CD4-positive, alpha-beta T cell (primary cell): ENCODE data around the gene OPN1LW. TPM values are rescaled to one million over a fixed set of nuclear protein-coding genes. Genes with fewer than 3 reads are reported as not detected.

Experiments
- ATAC-seq: fragments of 200-7000 bp; cut with Tn5 transposase; one replicate; pipeline ENCODE4 v1.10.0; 2022; ENCODE audit warnings: mild to moderate bottlenecking; ENCODE audit not compliant: poor library complexity
- CTCF ChIA-PET: fragments of 350-600 bp; sonication (Branson Sonifier 250); formaldehyde crosslinking; loops from one replicate; lab custom pipeline; 2021; ENCODE audit warnings: antibody characterized with exemption, inconsistent platforms; lab: Charles Lee
- POLR2A ChIA-PET: fragments of 350-600 bp; sonication (Branson Sonifier 250); formaldehyde crosslinking; loops from one replicate; lab custom pipeline; 2021; ENCODE audit warnings: antibody characterized with exemption, inconsistent platforms; lab: Charles Lee
- DNase-seq, 14 experiments: peaks; one replicate each; pipeline ENCODE4 v3.0.0-alpha.2; 2013 to 2020; ENCODE audit warnings: mixed read lengths in 2 of 14
- H3K27ac ChIP-seq, 2 donors: one replicate each; pipeline versions ENCODE4 v1.5.1 to v1.7.0; 2013; ENCODE audit warnings: low read length in 2 of 2, low read depth in 1 of 2, mild to moderate bottlenecking in 1 of 2
- H3K27me3 ChIP-seq, 2 experiments: 1 replicate in 1 of 2; 2 replicates in 1 of 2; pipeline versions ENCODE4 v1.6.1 to v1.7.0; 2013; ENCODE audit warnings: low read length in 2 of 2, control low read depth in 1 of 2, mild to moderate bottlenecking in 1 of 2, moderate library complexity in 1 of 2; ENCODE audit not compliant: insufficient read depth in 2 of 2, control insufficient read depth in 1 of 2
- H3K36me3 ChIP-seq: one replicate; pipeline ENCODE4 v1.6.1; 2013; ENCODE audit warnings: low read length, control low read depth; ENCODE audit not compliant: insufficient read depth
- H3K4me1 ChIP-seq: one replicate; pipeline ENCODE4 v1.6.1; 2013; ENCODE audit warnings: low read length, control low read depth; ENCODE audit not compliant: insufficient read depth
- H3K4me3 ChIP-seq: one replicate; pipeline ENCODE4 v1.5.1; 2013; ENCODE audit warnings: mild to moderate bottlenecking, low read length, moderate library complexity
- H3K9me3 ChIP-seq, 2 experiments: 1 replicate in 1 of 2; 2 replicates in 1 of 2; pipeline versions ENCODE4 v1.6.1 to v1.7.0; 2013; ENCODE audit warnings: low read length in 2 of 2, mild to moderate bottlenecking in 2 of 2, control low read depth in 1 of 2, moderate library complexity in 1 of 2; ENCODE audit not compliant: control insufficient read depth in 1 of 2, insufficient read depth in 1 of 2
- H3K27ac Mint-ChIP-seq: one replicate; pipeline ENCODE4 v1.8.0; 2020; ENCODE audit warnings: mixed read lengths
- H3K27me3 Mint-ChIP-seq: one replicate; pipeline ENCODE4 v1.8.0; 2021; ENCODE audit warnings: mixed read lengths
- H3K36me3 Mint-ChIP-seq: one replicate; pipeline ENCODE4 v1.8.0; 2021; ENCODE audit warnings: low read depth, mixed read lengths
- H3K4me1 Mint-ChIP-seq: one replicate; pipeline ENCODE4 v1.8.0; 2021; ENCODE audit warnings: low read depth, mixed read lengths
- H3K4me3 Mint-ChIP-seq: one replicate; pipeline ENCODE4 v1.8.0; 2020; ENCODE audit warnings: mild to moderate bottlenecking, mixed read lengths
- H3K9me3 Mint-ChIP-seq: one replicate; pipeline ENCODE4 v1.8.0; 2020; ENCODE audit warnings: mixed read lengths
- intact Hi-C, 2 experiments: fragments of 100-400 bp; cut with DNase I in 1 of 2; cut with micrococcal nuclease in 1 of 2; formaldehyde crosslinking; loops; one replicate each; pipeline versions ENCODE4 v1.15.1 to v1.9.0; 2023 to 2025; cut with DNase I, micrococcal nuclease
- total RNA-seq, 174 experiments: library from RNA in 2 of 174; stranded (reverse) in 2 of 174; gene quantifications; one replicate each; pipeline ENCODE4 v1.2.3 and lab custom pipeline; 2021 to 2026
- TF ChIP-seq, protein P1 (sequence below): fragments of 200-600 bp; IDR thresholded peaks from one replicate; pipeline ENCODE4 v1.8.0; 2022; ENCODE audit warnings: antibody characterized with exemption, mild to moderate bottlenecking

OPN1LW gene
- total RNA-seq, 2 experiments from 2014 or later, result not detected

DNA sequence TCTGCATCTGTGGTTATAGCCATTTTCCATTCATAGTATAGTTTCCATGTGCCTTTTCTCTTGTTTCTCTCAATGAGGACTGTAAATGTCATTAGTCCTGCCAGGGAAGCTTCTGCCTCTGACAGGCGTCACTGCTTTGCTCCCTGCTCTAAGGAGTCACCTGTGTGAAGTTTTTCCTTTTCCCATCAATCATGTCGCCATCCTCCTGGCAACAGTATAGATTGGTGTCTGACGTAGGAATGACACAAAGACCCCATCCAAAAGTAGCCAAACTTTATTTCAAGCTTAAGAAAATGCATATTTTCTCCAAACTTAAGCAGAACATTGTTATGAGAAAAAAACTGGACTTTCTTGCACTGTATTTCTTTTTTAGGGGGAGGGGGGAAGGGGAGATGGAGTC, 23.5 kb upstream of the OPN1LW start:
- POLR2A ChIA-PET, result no interaction called here
- ATAC-seq (no peak), DNase-seq (no peak)
- Mint-ChIP-seq H3K4me3 (no peak overlapping the region), H3K27ac (no peak overlapping the region), H3K9me3 (no peaks in the 10 kb centered on the region), H3K36me3 (no peaks in the 10 kb centered on the region), H3K4me1 (peaks cover 29% of the 10 kb centered on the region), H3K27me3 (no peaks in the 10 kb centered on the region)
- intact Hi-C loops, result no loop called here
- TF ChIP-seq, protein P1, sequence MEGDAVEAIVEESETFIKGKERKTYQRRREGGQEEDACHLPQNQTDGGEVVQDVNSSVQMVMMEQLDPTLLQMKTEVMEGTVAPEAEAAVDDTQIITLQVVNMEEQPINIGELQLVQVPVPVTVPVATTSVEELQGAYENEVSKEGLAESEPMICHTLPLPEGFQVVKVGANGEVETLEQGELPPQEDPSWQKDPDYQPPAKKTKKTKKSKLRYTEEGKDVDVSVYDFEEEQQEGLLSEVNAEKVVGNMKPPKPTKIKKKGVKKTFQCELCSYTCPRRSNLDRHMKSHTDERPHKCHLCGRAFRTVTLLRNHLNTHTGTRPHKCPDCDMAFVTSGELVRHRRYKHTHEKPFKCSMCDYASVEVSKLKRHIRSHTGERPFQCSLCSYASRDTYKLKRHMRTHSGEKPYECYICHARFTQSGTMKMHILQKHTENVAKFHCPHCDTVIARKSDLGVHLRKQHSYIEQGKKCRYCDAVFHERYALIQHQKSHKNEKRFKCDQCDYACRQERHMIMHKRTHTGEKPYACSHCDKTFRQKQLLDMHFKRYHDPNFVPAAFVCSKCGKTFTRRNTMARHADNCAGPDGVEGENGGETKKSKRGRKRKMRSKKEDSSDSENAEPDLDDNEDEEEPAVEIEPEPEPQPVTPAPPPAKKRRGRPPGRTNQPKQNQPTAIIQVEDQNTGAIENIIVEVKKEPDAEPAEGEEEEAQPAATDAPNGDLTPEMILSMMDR, result no peak
- H3K4me3 ChIP-seq, result no peak overlapping the region
- no peaks in the 10 kb centered on the region for H3K27me3 ChIP-seq
- CTCF ChIA-PET, result no interaction called here
- H3K4me1 ChIP-seq, result peaks cover 29% of the 10 kb centered on the region
- H3K9me3 ChIP-seq, result no peaks in the 10 kb centered on the region
- no peak overlapping the region for H3K27ac ChIP-seq
- H3K36me3 ChIP-seq, result no peaks in the 10 kb centered on the region

DNA sequence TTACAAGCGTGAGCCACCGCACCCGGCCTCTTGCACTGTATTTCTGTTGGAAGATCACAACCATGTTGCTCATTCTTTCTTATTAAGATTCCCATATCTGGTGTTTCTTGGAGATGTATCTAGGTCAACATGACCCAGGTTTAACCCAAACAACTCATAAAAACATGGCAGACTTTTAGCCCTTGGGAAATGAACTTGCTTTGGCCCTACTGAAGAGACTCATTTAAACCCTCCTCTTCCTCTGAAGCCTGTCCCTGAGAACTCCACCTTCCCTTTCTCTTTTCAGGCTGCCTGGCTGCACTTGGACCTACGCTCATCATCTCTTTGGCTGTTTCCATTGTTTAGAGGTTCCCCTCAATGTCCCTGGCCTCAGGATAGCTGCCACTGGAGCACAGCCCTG, 22.8 kb upstream of the OPN1LW start:
- no peaks in the 10 kb centered on the region for H3K36me3 ChIP-seq
- ATAC-seq (no peak), DNase-seq (no peak)
- intact Hi-C loops, result no loop called here
- no peak overlapping the region for H3K4me3 ChIP-seq
- peaks cover 29% of the 10 kb centered on the region for H3K4me1 Mint-ChIP-seq
- H3K4me1 ChIP-seq, result peaks cover 35% of the 10 kb centered on the region
- POLR2A ChIA-PET, result interaction anchor here (1.9 kb wide), 1 partner anchor 23 kb away, joined by 5 read pairs; the partner anchor contains the start of gene MECP2
- no peaks in the 10 kb centered on the region for H3K36me3 Mint-ChIP-seq
- H3K27ac ChIP-seq, result no peak overlapping the region
- H3K9me3 Mint-ChIP-seq, result no peaks in the 10 kb centered on the region
- H3K4me3 Mint-ChIP-seq, result no peak overlapping the region
- no peak overlapping the region for H3K27ac Mint-ChIP-seq
- CTCF ChIA-PET, result no interaction called here
- H3K27me3 Mint-ChIP-seq, result no peaks in the 10 kb centered on the region
- H3K9me3 ChIP-seq, result no peaks in the 10 kb centered on the region
- H3K27me3 ChIP-seq, result no peaks in the 10 kb centered on the region
- TF ChIP-seq, protein P1, result no peak

- H3K27me3 ChIP-seq, result no peaks in the 10 kb centered on the region
- peaks cover 29% of the 10 kb centered on the region for H3K4me1 Mint-ChIP-seq
- H3K4me1 ChIP-seq, result peaks cover 37% of the 10 kb centered on the region
- H3K36me3 ChIP-seq, result no peaks in the 10 kb centered on the region
- no peaks in the 10 kb centered on the region for H3K9me3 Mint-ChIP-seq
- TF ChIP-seq, protein P1, result no peak
- no peak overlapping the region for H3K27ac Mint-ChIP-seq
- H3K27me3 Mint-ChIP-seq, result no peaks in the 10 kb centered on the region
- CTCF ChIA-PET, result no interaction called here
- ATAC-seq, result no peak
- no peaks in the 10 kb centered on the region for H3K36me3 Mint-ChIP-seq
- no peaks in the 10 kb centered on the region for H3K9me3 ChIP-seq
- intact Hi-C loops, result no loop called here
- H3K27ac ChIP-seq, result no peak overlapping the region
- no peak overlapping the region for H3K4me3 Mint-ChIP-seq
- POLR2A ChIA-PET, result interaction anchor here (1.9 to 2.8 kb wide), 2 partner anchors 14 to 24 kb away, joined by 5 to 20 read pairs; partner anchors contain the start of gene MECP2
- DNase-seq, result no peak
- H3K4me3 ChIP-seq, result no peak overlapping the region
Measured at GRCh38 chrX:154121961-154122360, 22.1 kb upstream of the OPN1LW start.
